AG08395 (cell line): ENCODE results near the gene TSPAN16.
"Not testable (repeated sequence)": the region's sequence is repeated elsewhere in the genome, so short reads cannot be mapped to it uniquely, and the experiment has no call there.

ENCODE experiments used
- DNase-seq: peaks from one replicate; pipeline ENCODE4 v3.0.0; 2012; ENCODE audit warnings: mixed read lengths, low spot score

Gene TSPAN16

DNA sequence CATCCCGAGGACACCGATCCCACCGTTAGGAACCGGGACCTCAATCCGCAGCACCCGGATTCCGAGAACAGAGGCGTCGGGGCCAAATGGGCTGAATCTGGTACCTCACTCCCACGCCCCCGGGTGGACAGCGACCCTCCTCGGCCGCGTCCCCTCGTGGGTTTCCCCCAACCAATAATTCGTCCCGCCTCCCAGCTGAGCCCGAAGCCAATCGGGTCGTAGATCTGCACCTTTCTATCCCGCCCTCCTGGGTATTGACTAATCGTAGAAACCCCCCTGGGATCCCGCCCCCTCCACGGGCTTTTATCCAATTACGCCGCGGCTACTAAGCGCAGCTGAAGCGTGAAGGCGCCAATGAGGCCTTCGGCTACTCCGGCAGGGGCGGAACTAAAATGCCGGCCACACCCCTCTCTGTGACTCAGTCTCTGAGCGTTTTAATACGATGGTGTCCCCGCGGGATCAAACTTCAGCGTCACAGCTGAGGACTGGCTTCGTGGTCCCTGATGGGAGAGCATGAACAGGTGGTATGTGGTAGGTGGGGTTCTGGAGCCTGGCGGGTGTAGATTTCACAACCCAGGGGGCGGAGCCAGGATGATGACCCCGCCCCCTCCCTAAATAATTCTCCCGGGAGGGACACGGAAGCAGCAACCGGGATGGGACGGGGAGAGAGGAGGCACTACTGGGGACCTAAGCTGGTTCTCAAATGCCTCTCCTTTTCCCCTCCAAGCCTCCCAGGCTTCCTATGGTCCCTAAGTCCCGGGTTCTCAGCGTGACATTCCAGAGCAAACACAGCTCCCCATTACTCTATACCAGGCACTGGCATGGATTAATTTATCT is 50.4 kb downstream of the TSPAN16 start, which contains the start of the genes CCDC159 and TMEM205:
CCDC159 (plus strand) TSS at position 416 of the 837 bp plus-strand sequence; CDS start at position 504, 88 bp downstream.
TMEM205 (minus strand) TSS at position 165 of the 837 bp plus-strand sequence. CDS start 649 bp downstream, outside the sequence.
- DNase-seq: peak; percentile 97

- DNase-seq: no peak
Measured at GRCh38 chr19:11347546-11348039, 51.6 kb downstream of the TSPAN16 start.

- no peak for DNase-seq
Measured at GRCh38 chr19:11349171-11349570, 53.2 kb downstream of the TSPAN16 start.

GRCh38 chr19:11354102-11354501 is 58.1 kb downstream of the TSPAN16 start:
- DNase-seq: not testable (repeated sequence)

- DNase-seq: peak; percentile 97
Measured at GRCh38 chr19:11355160-11356073, 59.5 kb downstream of the TSPAN16 start, which contains the start of gene PLPPR2. Gene PLPPR2, plus strand, starts transcription at chr19:11355432. Its CDS starts 2,242 bp downstream, at chr19:11357674.

- DNase-seq: no peak
Measured at GRCh38 chr19:11356074-11356397, 60.1 kb downstream of the TSPAN16 start.

- no peak for DNase-seq
Measured at GRCh38 chr19:11356676-11357550, 61.0 kb downstream of the TSPAN16 start.

GRCh38 chr19:11359421-11359820 is 63.5 kb downstream of the TSPAN16 start:
- DNase-seq: no peak

DNA sequence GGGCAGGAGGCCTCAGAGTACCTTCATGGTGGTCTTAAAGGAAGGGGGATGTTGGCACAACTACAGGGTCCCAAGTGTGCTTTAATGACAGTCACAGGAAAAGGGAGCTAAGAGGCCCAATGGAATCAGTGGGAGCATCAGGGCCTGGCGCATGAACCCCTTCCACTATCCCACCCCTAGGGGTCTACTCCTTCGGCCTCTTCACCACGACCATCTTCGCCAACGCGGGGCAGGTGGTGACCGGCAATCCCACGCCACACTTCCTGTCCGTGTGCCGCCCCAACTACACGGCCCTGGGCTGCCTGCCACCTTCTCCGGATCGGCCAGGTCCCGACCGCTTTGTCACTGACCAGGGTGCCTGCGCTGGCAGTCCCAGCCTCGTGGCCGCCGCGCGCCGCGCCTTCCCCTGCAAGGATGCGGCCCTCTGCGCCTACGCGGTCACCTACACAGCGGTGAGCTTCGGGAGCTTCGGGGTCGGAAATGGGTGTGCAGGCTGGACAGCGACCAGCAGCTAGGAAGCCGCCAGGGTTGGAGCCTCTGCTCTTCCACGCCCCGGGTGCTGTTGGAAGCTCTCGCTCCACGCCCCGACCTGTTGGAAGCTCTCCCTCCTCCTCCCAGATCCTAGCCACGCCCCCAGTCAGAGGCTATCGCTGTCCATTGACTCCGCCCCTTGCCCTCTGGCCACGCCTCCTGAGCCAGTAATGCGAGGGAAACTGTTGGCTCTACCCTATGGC is 65.2 kb downstream of the TSPAN16 start:
- DNase-seq: no peak

DNA sequence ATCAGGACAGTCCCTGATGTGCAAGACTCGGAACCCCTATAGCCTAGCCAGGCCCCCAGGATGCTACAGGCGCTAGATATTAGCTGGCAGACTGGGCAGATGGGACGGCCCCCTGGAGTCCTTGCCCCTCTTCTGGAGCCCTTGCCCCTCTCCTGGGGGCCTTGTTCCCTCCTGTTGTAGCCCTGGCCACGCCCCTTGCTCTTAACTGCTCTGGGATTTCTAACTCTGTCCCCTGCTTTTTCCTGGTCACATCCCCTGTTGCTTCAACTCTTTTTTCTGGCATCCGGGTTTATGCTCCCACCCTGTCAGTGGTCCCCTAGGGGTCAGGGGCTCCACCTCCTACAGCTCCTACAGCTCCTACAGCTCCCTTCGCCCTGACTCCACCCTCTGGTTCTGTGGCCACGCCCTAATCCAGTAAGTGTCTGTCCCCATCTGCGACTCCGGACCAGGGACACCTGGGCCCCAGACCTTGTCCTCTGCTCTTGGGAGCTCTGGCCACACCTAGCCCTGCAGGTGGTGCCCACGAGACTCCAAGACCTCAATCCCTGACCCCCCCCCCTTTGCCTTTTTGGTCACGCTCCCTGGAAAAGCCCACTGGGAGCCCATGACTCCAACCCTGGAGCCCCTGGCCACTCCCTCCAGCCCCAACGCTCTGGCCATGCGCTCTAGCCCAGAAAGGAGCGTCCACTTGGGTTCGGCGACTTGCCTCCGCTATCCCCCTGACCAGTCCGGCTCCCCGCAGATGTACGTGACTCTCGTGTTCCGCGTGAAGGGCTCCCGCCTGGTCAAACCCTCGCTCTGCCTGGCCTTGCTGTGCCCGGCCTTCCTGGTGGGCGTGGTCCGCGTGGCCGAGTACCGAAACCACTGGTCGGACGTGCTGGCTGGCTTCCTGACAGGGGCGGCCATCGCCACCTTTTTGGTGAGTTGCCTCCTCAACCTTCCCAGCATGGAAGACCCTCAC is 66.1 kb downstream of the TSPAN16 start:
- DNase-seq: no peak

GRCh38 chr19:11363881-11364280 is 67.9 kb downstream of the TSPAN16 start:
- no peak for DNase-seq

DNA sequence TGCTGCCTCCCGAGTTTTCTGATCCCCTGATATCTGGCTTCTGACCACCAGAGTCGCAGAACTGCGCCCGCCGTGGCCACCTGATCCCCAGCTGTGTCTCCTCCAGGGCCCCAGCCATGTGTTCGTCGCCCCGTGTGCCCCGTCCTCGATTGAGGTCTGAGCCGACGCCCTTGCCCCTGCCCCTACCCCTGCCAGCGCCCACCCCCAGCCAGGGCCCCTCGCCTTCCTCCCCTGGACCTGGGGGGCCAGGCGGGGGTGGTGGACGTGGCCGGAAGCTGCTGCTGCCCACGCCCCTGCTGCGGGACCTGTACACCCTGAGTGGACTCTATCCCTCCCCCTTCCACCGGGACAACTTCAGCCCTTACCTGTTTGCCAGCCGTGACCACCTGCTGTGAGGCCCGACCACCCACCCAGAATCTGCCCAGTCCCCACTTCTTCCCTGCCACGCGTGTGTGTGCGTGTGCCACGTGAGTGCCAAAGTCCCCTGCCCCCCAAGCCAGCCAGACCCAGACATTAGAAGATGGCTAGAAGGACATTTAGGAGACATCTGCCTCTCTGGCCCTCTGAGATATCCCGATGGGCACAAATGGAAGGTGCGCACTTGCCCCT is 68.4 kb downstream of the TSPAN16 start:
- no peak for DNase-seq

DNA sequence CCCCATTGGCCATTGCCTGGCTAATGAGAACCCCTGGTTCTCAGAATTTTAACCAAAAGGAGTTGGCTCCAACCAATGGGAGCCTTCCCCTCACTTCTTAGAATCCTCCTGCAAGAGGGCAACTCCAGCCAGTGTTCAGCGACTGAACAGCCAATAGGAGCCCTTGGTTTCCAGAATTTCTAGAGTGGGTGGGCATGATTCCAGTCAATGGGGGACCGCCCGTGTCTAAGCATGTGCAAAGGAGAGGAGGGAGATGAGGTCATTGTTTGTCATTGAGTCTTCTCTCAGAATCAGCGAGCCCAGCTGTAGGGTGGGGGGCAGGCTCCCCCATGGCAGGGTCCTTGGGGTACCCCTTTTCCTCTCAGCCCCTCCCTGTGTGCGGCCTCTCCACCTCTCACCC is 69.0 kb downstream of the TSPAN16 start:
- DNase-seq: no peak
